ENCODE measurements around the gene GTF2IRD1.
"Not testable (repeated sequence)": the region's sequence is repeated elsewhere in the genome, so short reads cannot be mapped to it uniquely, and the experiment has no call there.

GTF2IRD1 gene

DNA sequence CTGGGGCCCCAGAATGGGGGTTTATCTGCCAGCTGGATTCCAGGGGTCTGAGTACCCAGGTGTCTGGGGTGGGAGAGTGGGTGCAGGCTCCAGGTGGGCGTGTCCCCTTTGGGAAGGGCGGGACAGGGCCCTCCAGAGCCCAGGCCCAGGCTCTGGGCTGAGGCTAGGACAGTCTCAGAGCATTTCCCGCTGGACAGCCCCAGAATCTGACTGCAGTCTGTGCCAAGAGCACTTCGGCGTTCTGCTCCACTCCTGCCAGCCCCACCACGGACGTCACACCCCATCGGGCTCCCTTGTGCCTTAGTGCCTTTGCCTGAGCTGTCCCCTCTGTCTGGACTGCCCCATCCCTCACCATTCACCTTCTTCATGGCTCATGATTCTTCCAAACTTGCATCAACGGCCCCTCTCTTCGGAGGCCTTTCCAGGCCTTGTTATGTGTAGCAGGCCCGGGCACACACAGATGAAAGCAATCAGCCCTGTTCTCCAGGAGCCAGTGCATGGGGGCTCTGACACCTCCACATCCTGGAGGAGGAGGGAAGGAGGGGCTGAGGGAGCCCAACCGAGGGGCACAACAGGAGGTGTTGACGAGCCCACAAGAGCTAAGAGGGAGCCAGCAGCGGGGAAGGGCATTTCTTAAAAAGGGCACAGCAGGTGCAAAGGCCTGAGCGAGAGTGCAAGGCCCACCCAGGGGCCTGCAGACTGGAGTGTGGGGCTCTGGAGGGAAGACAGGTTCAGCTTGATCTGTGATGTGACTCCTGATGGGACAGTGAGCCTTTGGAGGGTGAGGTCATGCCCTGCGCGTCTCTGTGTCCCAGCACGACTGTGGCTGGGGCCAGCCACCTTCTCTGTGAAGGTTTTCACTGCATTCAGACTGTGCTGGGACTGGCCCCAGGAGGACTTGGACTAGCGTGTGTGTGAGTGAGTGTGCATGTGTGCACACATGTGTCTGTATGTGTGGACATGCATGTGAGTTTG is 41.7 kb downstream of the GTF2IRD1 start:
- DNase-seq = no peak

DNA sequence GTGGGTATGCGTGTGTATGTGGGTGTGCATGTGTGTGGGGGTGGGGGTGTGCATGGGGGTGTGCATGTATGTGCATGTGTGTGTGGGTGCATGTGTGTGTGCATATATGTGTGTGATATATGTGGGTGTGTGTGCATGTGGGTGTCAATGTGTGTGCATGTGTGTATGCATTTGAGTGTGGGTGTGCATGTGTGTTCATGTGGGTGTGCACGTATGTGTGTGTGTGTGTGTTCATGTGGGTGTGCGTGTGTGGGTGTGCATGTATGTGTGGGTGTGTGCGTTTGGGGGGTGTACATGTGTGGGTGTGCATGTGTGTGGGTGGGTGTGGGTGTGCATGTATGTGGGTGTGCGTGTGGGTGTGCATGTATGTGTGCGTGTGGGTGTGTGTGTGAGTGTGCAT is 42.6 kb downstream of the GTF2IRD1 start:
- DNase-seq = no peak

DNA sequence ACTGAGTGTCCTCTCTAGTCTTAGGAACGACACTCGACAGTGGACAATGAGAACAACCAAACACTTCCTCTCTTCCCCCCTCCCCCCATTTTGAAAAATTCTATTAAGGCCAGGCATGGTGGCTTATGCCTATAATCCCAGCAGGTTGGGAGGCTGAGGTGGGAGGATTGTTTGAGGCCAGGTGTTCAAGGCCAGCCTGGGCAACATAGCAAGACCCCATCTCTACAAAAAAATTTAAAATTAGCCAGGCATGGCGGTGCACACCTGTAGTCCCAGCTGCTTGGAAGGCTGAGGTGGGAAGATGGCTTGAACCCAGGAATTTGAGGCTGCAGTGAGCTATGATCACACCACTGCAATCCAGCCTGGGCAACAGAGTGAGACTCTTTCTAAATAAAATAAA is 43.1 kb downstream of the GTF2IRD1 start:
- not testable (repeated sequence) for DNase-seq

DNA sequence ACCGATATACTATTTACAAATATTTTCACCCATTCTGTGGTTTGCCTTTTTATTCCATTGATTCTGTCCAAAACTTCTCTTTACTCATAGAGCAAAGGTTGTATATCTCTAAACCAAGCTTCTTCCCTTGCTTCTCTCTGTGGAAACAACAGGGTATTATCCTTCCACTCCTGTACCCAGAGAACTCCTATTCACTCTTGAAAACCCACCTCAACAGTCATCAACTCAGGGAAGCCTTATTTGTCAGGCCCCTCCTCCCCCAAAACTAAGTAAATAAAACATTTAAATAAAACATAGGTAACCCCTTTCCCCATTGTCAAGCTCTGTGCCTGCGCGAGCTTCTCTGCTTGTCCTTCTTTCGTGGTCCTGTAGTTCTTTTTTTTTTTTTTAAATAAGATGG is 44.6 kb downstream of the GTF2IRD1 start:
- no peak for DNase-seq

DNA sequence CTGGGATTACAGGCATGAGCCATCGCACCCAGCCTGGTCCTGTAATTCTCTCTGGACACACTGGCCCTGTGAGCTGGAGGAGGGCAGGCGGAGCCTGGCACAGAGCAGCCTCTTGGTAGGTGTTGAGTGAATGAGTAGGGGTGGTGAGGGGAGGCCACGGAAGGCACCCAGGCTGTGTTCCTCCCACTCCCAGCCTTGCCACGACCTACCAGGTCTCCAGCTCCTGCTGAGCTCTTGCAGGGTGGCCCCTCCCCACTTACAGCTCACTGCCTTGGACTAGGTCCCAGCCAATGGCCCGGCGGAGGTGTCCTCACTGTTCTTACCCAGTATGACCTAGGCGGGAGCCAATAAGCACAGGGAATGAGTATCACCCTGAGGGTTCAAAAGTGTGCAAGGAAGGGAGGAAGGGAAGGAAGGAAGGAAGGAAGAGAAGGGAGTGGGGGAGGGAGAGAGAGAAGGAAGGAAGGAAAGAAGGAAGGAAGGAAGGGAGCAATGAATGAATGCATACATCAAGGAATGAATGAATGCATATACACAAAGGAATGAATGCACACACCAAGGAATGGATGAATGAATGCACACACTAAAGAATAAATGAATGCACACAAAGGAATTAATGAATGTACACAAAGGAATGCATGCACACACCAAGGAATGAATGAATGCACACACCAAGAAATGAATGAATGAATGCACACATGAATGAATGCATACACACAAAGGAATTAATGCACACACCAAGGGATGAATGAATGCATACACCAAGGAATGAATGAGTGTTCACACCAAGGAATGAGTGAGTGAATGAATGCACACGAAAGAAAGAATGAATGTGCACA is 45.5 kb downstream of the GTF2IRD1 start:
- peak; percentile 96 for DNase-seq

DNA sequence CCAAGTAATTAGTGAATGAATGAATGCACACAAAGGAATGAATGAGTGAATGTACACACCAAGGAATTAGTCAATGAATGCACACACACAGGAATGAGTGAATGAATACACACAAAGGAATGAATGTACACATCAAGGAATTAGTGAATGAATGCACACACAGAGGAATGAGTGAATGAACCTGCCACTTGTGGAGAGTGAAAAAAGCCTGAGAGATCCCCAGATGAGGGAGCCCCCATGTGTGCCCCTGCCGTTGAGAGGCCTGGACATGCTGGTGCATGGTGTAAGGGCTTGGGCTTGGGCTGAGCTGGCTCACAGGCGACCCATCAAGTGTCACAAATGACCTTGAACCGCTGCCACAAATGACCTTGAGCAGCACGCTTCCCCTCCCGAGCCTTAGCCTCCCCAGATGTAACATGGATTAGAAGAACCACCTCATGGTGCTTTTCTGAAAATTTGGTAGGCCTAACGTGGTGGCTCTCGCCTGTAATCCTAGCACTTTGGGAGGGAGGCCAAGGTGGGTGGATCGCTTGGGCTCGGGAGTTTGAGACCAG is 46.2 kb downstream of the GTF2IRD1 start:
- no peak for DNase-seq

DNA sequence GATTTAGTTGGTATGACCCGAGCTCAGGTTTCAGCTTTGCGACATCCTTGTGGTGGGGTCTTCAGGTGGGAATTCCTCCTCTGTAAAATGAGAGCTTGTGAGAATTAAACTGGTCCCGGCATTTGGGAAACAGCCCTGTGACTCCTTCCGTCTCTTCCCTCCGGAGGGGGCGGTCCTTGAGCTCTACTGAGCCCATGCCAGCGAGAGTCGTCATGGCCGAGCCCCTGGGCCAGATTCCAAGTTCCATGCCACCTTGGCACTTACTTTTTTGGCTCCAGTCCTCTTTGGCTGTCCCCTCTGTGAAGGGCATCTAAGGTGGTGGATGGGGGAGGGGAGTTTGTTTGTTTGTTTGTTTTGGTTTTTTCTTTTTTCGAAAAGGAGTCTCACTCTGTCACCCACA is 47.6 kb downstream of the GTF2IRD1 start:
- no peak for DNase-seq

DNA sequence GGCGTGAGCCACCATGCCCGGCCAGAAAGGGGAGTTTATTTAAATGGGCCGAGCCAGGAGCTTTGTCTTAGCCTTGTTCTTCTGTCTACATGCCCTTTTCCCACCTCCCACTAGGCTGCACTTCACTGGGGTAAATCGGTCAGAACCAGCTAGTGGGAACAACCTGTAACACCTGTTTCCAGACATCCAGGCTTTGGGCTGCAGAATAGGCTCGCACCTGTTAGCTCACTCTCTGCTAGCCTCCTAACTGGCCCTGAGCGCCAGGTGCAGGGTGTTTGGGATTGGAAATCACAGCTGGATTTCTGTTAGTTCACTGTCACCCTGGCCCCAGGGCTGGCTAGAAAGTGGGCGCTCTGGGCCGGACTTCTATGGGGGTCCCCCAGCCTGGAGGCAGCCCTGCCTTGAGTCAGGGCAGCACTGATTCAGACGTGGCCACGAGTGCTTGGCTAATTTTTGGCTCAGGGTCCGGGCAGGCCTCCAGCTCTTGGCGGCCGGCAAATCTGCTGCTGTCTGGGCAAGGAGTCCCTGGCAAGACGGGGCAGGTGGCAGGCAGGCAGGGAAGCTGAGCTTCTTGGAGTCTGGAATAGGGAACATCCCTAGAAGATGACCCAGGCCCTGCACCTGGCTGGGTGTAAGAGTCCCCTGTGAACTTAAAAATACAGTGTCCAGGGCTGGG is 48.6 kb downstream of the GTF2IRD1 start:
- DNase-seq = no peak

DNA sequence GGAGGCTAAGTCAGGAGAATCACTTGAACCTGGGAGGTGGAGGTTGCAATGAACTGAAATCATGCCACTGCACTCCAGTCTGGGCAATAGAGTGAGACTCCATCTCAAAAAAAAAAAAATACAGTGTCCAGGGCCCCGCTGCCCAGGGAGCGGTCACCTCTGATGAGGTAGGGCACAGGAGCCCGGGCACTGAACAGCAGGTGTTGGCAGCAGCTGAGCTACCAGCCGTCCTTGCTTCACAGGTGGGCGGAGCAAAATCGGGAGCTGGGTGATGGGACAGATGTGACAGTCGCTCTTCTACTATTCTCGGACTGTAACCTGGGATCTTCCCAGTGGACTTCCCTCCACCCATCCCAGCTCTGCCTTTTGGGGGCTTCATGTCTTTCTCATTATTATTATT is 49.4 kb downstream of the GTF2IRD1 start:
- no peak for DNase-seq

DNA sequence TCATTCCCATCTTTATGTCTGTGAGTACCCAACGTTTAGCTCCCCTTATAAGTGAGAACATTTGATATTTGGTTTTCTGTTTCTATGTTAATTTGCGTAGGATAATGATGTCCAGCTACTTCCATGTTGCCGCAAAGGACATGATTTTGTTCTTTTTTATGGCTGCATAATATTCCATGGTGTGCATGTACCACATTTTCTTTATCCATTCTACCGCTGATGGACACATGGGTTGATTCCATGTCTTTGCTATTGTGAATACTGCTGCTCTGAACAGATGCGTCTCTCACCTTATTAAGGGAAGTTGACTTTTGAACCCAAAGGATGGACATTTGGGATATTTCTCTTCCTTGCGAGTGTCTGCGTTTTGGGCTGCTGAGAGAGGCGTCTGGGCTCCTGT is 50.2 kb downstream of the GTF2IRD1 start:
- DNase-seq = no peak

DNA sequence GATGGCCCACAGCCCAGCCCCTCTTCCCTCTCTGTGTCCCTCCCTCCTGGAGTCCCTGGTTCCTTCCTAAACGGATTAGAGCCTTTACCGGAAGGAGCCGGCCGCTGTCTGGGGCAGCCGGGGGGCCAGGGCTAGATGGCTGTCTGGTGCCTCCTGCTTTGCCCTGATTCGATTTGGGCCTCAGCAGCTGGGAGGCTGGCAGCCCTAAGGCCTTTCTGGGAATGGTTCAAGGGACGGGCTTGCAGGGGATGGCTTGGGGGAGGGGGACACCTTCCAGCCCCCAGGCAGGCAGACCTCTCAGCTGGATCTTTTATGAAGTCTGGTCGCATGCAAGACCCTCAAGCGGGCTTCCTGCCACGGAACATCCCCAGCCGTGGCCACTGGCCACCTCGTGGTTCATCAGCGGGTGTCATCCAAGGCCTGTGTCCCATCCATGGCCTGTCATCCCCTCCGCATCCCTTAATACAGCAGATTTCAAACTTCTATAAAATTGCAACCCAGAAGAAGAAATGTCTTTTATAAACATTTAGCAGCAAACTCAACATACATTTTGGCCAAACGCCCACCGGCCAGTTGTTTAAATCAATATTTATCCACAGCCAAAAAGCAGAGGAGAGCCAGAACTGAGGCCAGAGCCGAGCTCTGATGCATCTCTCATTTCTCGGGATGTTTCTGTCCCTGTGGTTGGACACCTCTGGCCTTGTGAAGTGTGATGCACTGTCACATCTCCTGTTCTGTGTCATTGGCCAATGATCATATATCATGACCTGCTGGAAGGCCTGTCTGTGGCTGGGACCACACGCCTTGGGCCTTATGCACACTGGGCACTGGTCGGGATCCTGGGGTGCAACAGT is 52.0 kb downstream of the GTF2IRD1 start:
- DNase-seq = no peak

DNA sequence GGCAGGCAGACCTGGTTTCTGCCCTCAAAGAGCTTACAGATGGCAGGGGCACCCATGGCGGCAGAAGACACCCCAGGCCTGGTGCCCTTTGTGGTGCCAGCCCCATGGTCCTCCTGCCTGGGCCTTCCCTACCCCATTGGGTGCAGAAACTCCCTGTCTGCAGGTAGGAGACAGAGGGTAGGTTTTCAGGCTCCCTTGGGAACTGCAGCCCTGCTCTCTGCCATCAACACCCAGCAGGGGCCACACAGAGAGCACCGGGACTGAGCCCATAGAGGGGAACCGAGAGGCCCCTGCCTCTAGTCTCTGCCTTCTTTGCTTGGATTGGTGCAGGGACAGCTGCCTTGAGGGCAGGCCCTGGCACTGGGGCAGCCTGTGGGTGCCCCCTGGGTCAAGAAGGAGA is 52.6 kb downstream of the GTF2IRD1 start:
- no peak for DNase-seq

DNA sequence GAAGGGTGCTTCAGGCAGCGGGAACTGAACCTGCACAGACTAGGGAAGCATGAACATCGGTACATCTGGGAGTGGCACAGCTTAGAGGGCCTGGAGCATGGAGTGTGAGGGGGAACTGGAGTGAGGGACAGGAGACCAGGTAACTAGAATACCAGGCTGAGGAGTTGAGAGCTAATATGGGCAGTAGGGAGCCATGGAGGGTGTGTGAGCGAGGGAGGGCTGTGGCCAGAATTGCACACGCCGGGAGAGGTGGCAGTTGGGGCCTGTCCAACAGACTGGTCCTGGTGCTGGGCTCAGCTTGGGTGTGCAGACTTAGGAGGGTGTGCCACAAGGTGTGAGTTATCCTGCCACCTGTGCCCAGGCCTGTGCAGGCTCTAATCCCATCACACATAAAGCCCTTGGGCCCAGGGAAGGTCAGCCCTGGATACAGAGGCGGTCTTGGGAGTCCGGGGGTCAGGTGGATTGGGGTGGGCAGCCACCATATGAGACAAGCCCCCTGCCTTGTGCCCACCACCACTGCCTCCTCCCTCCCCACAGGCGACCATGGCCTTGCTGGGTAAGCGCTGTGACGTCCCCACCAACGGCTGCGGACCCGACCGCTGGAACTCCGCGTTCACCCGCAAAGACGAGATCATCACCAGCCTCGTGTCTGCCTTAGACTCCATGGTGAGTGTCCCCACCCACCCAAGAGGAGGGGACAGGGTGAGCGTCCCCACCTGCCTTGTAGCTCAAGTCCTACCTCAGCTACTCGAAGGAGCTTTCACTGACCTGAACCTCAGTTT is 54.0 kb downstream of the GTF2IRD1 start:
- no peak for DNase-seq

DNA sequence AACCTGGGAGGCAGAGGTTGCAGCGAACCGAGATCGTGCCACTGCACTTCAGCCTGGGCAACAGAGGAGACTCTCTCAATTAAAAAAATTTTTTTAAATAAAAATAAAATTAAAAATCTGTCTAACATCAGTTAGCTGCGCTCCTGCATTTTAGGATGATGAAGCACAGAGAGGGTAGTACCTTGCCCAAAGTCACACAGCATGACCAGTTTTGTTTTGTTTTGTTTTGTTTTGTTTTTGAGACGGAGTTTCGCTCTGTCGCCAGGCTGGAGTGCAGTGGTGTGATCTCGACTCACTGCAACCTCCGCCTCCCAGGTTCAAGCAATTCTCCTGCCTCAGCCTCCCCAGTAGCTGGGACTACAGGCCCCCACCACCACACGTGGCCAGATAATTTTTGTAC is 55.7 kb downstream of the GTF2IRD1 start:
- DNase-seq = not testable (repeated sequence)

DNA sequence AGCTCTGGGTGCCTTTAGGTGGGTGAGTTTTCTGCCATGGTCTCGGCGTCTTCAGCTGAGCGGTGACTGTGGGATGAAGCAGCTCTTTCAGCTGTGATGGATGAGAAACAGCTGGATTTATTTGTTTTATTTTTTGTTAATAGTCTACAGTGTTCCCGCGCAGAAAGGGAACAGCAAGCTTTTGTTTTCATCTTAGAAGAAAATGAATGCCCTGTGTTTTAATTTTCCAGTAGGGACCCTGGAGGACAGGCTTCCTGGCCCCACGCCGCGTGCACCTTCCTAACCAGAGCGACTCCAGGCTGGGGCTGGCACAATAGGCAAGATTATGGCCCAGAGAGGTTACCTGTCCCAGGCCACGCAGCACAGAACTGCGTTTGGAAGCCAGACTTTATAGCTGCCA is 57.6 kb downstream of the GTF2IRD1 start:
- DNase-seq = no peak

DNA sequence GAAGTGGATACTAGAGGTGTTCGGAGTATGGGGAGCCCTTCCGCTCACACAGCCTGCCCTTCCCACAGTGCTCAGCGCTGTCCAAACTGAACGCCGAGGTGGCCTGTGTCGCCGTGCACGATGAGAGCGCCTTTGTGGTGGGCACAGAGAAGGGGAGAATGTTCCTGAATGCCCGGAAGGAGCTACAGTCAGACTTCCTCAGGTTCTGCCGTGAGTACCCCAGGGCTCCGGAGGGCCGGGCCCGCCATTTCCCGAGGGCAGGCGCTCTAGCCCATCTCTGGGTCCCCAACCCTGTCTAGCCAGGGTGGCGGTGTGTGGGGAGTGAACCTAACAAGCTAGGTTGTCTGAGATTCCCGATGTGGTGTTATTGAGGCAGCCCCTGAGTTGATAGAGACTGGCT is 59.1 kb downstream of the GTF2IRD1 start:
- DNase-seq = no peak

DNA sequence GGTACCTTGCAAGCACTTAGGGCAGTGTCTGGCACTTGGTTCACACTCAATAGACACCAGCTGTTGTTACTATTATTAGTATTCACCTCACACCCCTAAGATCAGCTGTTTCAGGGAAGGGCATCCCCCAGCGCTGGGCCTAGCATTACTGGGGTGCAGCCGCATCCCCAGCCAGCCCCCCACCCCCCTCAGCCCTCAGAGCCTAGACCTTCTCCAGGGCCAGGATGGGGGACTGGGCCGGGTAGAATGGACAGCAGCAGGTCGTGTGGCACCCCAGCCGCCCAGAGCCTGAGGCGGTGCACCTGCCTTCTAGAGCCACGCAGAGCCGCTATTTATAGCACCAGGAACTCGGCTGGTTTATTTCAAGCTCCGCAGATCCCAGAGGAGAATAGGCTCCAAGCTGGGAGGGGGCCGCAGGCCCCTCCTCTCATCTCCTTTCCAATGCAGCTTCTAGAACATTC is 60.5 kb downstream of the GTF2IRD1 start:
- DNase-seq = no peak

DNA sequence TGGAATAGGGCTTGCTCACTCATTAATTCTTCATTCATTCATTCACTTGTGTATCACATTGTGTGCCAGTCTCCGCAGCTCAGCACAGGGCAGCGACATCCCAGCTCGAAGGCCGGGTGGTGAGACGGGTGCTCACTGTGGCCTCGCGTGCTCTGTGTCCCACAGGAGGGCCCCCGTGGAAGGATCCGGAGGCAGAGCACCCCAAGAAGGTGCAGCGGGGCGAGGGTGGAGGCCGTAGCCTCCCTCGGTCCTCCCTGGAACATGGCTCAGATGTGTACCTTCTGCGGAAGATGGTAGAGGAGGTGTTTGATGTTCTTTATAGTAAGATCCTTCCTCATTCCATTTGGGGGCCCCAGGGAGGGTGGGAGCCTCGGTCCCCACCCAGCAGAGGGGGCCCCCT is 61.6 kb downstream of the GTF2IRD1 start:
- no peak for DNase-seq

DNA sequence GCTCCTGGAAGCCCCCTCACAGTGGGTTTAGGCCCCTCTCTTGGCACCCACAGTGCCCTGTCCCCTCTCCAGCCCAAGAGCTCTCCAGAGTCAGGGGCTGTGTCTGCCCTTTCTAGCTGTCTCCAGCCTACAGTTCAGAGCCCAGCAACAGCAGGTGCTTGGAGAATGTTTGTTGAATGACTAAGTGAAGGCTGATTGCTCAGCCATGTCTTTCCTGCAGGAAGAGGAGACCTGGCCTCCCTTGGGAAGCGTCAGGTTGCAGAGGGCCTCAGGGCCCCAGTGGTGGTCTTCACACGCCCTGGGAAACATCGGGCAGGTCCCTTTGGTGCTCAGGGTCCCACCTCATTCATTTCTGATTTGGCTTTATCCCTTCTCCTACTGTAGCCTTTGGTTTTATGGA is 62.5 kb downstream of the GTF2IRD1 start:
- DNase-seq = no peak

DNA sequence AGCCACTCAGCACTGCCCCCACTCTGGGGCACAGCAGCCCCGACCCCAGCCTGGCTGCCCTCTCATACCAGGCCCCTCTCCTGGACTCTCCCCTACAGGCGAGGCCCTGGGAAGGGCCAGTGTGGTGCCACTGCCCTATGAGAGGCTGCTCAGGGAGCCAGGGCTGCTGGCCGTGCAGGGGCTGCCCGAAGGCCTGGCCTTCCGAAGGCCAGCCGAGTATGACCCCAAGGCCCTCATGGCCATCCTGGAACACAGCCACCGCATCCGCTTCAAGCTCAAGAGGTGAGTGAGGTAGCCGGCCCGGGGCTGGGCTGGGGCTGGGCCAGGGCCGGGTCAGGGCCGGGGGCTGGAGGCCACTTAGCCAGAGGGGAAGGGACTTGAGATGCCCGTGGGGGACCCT is 64.3 kb downstream of the GTF2IRD1 start:
- DNase-seq = no peak

DNA sequence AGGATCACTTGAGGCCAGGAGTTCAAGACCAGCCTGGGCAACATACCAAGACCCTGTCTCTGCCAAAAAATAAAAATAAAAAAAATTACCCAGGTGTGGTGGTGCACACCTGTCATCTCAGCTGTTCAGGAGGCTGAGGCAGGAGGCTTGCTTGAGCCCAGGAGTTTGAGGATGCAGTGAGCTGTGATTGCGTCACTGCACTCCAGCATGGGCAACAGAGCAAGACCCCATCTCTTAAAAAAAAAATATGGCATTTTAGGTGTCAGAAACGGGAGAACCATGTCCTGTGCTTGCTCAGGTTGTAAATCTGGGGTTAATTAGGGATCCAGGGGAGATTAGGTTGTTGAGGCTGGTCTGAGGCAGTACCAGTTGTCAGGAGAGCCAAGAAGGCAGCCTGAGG is 64.9 kb downstream of the GTF2IRD1 start:
- no peak for DNase-seq

All from NCI-H226 (cell line).